HG03025 (cell line): Measurements from ENCODE around the gene MVP.

Experiments used
- ATAC-seq: cut with Tn5 transposase; IDR thresholded peaks from one replicate; pipeline ENCODE4 v1.9.1; 2021; ENCODE audit warnings: mild to moderate bottlenecking, moderate library complexity; ENCODE audit not compliant: unreplicated experiment, low FRiP score

Gene MVP

DNA sequence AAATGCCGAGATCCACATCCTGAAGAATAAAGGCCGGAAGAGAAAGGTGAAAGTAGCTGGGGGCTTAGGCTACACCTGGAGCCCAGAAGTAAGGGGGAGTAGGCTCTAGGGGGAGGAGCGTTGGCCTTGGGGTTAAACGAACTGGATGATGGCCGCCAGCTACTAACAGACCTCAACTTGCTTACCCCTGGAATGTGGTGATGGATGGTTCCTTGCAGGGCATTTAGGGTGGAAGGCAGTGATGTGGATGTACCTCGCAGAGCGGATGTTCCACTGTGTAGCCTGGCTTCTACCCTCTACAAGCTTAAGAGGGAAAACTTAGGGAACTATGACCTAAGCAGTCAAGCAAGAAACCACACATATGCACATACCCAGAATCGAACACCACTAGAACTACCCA is 16.2 kb upstream of the MVP start:
- no peak for ATAC-seq

DNA sequence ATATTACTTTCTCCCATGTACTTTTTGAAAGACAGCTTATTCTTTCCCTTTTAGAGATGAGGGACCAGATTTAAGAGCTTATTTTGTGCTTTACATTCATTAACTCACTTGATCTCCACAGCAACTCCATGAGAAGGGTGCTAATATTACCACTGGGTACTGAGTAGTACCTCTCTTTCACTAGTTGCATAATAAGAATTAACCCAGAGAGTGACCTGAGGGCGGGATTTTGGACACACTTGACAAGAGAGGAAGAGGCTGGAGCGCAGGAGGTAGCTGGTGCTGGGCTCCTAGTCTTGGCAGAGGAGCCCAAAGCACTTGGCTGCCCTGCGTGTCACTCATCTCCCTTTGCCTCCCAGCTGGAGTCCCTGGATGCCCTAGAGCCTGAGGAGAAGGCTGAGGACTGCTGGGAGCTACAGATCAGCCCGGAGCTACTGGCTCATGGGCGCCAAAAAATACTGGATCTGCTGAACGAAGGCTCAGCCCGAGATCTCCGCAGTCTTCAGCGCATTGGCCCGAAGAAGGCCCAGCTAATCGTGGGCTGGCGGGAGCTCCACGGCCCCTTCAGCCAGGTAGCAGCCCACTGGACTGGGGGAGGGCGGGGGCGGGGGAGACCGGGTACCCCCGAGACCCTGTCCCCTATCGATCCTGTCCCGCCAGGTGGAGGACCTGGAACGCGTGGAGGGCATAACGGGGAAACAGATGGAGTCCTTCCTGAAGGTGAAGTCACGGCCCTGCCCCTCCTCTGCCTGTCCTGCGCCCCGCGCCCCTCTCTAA is 15.6 kb upstream of the MVP start:
- ATAC-seq = no peak

DNA sequence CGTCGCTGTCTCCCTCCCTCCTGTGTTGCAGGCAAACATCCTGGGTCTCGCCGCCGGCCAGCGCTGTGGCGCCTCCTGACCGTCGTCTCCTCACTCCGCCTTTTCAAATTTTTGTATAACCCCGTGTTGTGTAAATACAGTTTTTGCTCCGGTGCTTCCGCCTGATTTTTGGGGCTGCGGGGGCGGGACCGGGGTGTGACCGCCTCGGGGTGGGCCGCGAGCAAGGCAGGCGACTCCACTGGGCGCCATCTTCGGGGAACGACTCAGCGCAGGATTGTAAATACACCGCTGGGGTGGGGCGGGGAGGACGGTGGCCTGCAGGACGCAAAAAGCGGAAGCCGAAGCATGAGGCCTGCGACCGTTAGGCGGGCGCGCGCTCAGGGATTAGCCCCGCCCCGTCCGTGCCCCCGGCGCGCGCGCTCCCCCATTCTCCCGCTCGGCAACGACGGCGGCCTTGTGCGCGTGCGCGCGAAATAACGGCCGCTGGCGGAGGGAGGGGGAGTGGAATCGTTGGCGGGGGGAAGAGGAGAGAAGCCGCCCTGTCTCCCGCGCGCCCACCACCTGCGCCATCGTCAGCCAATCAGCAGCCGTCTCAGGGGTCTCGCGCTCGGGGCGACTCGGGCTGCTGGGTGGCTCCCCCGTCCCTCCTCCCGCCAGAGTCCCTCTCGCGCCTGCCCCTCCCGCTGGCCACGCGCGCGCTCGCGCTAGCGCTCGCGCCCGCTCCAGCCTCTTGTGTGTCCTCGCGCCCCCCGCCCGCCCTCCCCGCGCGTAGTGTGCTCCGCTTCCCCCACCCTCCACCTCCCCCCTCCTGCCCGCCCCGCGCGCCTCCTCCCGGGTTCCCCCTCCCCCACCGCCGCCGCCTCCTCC is 14.8 kb upstream of the MVP start:
- ATAC-seq = peak; percentile 47

DNA sequence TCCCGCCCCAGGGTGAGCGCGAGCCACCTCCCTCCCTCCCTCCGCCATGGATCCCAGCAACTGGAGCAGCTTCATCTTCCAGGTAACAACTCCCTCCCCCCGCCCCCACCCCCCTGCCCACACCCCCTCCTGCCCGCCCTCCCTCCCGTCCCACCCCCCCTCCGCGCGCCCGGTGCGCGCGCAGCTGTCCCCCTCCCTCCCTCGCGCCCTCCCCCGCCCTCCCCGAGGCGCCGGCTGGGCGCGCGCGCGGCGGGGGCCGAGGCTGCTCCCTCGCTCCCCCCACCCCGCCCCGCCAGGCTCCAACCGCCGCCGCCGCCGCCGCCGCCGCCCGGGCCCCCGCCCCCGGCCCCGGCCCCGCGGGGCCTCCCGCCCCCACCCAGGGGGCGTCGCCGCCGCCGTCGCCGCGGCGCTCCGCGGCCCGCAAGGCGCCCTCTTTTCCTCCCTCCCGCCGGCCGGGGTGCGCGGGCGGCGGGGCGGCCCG is 14.1 kb upstream of the MVP start, which contains the start of gene MAZ:
TSS of gene MAZ (plus strand) at position 431 of the 481 bp plus-strand sequence. CDS start 173 bp downstream, outside the sequence.
- ATAC-seq = no peak

DNA sequence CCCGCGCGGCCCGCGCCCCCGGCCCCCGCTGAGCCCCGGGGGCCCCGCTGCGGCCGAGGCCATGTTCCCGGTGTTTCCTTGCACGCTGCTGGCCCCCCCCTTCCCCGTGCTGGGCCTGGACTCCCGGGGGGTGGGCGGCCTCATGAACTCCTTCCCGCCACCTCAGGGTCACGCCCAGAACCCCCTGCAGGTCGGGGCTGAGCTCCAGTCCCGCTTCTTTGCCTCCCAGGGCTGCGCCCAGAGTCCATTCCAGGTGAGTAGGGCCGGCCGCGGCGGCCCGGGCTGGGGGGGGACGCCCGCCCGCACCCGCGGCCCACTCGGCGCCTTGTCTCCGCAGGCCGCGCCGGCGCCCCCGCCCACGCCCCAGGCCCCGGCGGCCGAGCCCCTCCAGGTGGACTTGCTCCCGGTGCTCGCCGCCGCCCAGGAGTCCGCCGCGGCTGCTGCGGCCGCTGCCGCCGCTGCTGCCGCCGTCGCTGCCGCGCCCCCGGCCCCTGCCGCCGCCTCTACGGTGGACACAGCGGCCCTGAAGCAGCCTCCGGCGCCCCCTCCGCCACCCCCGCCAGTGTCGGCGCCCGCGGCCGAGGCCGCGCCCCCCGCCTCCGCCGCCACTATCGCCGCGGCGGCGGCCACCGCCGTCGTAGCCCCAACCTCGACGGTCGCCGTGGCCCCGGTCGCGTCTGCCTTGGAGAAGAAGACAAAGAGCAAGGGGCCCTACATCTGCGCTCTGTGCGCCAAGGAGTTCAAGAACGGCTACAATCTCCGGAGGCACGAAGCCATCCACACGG is 13.4 kb upstream of the MVP start:
- ATAC-seq = no peak

DNA sequence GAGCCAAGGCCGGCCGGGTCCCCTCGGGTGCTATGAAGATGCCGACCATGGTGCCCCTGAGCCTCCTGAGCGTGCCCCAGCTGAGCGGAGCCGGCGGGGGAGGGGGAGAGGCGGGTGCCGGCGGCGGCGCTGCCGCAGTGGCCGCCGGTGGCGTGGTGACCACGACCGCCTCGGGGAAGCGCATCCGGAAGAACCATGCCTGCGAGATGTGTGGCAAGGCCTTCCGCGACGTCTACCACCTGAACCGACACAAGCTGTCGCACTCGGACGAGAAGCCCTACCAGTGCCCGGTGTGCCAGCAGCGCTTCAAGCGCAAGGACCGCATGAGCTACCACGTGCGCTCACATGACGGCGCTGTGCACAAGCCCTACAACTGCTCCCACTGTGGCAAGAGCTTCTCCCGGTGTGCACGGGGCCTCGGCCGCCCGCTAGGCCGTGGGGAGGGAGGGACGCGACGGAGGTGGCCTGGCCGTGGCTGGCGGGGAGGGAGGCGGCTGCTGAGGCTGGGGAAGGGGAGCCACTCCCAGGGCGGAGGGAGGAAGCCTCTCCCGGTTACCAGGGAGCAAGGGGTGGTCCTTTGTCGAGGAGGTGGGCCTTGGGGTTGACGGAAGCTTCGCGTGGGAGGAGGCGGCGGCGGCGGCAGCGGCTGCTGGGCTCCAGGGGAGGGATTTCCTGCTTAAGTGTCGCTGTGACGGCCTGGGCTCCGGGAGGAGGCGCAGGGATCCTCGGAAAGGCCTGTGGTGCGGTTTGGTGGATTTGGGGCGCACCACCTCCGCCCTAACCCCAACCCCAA is 12.6 kb upstream of the MVP start:
- ATAC-seq = no peak

DNA sequence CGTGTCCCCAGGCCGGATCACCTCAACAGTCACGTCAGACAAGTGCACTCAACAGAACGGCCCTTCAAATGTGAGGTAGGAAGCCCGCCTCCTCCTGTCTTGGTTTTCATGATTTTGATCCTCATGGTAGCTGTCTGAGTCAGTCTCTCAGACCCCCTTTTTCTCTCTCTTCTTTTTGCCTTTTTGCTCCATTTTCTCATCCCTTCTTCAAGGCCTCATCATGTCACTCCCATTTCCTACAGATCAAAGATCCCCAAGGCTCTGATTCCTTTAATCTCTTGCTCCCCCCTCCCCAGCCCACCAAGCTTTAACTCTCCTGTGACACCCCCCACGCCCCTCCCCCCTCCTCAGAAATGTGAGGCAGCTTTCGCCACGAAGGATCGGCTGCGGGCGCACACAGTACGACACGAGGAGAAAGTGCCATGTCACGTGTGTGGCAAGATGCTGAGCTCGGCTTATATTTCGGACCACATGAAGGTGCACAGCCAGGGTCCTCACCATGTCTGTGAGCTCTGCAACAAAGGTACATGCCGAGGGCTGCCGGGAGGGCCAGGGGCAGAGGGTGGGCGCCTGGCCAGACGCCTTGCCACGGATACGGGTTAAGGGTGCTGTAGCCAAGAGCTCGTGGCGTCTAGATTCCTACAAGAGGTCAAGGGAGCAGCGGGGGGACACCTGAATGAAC is 11.9 kb upstream of the MVP start:
- no peak for ATAC-seq

DNA sequence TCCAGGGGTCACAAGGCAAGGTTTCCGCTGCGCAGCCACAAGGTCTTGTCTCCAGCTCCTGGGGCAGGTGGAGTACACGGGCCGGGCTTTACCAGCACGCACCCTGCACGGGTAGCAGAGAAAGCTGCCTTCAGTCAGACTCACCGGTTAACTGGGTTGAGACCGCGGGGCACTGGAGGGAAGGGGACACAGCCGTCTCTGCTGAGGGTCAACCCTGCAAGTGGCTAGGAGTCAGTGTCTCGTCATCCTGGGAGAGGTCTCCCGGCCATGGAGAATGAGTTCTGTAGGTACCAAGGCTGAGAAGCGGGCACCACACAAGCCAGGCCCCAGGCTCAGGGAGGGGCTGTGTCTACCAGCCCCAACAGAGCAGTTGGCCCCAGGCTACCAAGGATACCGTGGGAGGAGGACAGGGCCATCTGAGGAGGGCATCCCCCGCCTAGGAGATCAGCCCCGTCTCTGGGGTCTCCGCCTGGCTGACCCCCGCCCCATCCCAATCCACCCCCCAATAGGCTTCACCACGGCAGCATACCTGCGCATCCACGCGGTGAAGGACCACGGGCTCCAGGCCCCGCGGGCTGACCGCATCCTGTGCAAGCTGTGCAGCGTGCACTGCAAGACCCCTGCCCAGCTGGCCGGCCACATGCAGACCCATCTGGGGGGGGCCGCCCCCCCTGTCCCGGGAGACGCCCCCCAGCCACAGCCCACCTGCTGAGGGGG is 11.1 kb upstream of the MVP start:
- ATAC-seq = no peak

DNA sequence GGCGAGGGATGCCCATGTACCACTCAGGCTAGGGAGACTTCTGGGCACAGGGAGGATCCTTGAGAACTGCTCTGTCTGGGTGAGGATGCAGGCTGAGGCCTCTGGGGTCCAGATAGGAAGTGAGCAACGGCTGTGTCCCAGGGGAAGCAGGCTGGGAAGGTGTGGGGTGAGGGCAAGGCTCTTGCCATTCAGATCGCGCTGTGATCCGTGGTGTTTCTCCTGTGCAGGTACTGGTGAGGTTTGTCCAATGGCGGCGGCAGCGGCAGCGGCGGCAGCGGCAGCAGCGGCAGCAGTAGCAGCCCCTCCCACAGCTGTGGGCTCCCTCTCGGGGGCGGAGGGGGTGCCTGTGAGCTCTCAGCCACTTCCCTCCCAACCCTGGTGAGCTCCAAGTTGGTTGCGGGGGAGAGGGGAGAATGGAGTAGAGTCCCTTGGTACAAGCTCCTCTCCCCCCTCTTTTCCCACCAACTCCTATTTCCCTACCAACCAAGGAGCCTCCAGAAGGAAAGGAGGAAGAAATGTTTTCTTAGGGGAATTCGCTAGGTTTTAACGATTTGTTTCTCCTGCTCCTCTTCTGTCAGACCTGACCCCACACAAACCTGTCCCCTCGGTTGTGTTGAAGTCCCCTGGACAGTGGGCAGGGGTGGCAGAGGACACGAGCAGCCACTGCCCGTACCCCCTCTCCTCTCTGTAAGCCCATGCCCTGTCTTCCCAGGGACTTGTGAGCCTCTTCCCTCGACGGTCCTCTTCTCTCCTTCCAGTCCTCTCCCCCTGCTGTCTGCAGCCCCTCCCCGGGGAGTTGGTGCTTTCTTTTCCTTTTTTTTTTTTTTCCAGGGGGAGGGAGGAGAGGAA is 10.2 kb upstream of the MVP start:
- ATAC-seq = no peak

DNA sequence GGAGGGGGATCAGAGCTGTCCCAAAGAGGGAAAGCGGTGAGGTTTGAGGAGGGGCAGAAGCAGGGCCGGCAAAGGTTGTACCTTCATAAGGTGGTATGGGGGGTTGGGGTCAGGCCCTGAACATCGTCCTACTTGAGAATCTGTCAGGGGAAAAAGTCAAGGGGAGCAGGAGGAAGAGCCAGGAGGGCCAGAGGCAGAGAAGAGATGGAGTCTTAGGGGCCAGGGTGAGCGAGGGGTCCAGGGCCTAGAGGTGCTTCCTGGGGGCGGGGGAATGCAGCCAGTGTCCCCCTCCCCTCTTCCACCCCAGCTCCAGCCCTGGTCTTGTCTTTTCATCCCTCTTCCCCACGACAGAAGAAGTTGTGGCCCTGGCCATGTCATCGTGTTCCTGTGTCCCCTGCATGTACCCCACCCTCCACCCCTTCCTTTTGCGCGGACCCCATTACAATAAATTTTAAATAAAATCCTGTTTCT is 9.5 kb upstream of the MVP start:
- ATAC-seq = no peak

DNA sequence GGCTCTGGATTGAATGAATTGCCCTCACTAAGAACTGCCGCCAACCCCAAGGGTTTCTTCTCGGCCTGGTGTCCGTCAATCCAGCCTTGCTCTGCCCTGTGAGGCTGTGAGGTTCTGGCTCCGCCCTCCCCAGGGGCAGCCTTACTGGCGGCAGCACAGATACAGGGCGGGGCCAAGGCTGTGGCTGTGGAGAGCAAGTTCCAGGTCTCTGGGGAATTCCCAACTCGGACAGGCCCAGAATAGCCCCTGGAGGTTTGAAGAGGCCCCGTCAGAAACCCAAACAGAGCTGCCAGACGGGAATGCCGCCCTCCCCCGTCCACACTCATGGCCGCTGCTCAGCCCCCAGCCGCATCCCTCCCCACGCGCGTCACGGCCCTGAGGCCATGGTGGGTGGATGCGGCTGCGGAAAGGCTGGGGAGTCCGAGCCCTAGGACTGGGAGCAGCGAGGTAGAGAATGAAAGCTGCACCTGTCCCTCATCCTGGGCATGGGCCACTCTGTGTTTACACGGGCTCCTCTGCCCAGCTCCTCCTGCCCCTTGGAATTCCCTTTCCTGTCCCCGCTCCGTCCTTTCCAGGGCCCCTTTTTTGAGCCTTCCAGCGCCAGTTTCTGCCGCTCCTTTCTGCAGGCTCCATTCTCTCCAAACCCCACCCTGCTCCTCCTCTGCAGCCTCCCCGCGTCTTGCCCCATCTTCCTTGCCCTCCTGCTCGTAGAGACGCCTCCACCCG is 8.9 kb upstream of the MVP start:
- ATAC-seq = no peak

DNA sequence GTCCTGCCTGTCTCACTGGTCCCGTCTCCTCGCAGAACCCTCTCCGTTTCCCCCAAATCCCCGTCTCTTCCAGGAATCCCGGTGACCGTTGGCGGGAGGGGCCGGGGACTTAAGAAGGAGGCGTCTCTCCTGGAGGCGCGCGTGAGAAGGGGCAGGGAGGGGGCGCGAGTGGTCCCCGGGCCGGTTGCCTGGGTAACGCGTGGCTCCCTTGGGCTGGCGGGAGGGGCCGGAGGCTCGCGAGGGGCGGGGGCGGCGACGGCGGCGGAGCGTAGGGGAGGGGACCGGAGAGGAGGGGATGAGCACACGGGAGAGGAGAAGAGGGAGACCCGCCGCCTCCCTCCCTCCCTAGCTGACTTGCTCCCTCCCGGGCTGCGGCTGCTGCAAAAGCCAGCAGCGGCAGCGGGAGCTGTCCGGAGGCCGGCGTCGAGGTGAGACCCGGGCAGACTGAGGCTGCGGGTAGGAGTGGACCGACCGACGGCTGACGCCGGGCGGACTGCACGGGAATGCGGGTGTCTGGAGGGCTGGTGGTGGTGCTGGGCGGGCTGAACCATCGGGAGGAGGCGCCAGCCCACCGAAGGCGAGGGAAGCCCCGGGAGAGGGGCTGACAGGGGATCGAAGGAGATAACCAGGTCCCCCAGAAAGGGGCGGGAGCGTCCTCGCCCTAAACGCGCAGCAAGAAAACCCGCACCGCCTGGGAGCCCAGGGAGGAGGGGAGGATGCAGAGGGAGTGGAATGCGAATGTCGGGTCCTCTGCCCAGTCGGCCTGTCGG is 8.2 kb upstream of the MVP start, which contains the start of gene PRRT2:
TSS of gene PRRT2 (plus strand) at position 298 of the 770 bp plus-strand sequence. CDS start 862 bp downstream, outside the sequence.
- no peak for ATAC-seq

DNA sequence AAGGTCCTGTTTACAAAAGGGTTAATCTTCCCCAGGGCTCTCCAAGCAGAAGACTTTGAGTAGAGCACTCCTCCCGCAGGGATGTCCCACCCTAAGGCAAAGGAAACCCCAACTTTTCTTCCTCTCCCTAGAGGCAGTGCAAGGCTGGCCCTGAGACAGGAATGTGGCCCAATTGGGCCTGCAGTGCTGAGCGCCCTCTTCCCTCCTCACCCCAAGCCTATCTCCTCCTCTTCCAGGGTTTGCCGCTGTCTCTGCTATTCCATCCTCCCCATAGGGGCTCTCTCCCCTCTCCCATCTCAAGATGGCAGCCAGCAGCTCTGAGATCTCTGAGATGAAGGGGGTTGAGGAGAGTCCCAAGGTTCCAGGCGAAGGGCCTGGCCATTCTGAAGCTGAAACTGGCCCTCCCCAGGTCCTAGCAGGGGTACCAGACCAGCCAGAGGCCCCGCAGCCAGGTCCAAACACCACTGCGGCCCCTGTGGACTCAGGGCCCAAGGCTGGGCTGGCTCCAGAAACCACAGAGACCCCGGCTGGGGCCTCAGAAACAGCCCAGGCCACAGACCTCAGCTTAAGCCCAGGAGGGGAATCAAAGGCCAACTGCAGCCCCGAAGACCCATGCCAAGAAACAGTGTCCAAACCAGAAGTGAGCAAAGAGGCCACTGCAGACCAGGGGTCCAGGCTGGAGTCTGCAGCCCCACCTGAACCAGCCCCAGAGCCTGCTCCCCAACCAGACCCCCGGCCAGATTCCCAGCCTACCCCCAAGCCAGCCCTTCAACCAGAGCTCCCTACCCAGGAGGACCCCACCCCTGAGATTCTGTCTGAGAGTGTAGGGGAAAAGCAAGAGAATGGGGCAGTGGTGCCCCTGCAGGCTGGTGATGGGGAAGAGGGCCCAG is 7.3 kb upstream of the MVP start:
- ATAC-seq = no peak

DNA sequence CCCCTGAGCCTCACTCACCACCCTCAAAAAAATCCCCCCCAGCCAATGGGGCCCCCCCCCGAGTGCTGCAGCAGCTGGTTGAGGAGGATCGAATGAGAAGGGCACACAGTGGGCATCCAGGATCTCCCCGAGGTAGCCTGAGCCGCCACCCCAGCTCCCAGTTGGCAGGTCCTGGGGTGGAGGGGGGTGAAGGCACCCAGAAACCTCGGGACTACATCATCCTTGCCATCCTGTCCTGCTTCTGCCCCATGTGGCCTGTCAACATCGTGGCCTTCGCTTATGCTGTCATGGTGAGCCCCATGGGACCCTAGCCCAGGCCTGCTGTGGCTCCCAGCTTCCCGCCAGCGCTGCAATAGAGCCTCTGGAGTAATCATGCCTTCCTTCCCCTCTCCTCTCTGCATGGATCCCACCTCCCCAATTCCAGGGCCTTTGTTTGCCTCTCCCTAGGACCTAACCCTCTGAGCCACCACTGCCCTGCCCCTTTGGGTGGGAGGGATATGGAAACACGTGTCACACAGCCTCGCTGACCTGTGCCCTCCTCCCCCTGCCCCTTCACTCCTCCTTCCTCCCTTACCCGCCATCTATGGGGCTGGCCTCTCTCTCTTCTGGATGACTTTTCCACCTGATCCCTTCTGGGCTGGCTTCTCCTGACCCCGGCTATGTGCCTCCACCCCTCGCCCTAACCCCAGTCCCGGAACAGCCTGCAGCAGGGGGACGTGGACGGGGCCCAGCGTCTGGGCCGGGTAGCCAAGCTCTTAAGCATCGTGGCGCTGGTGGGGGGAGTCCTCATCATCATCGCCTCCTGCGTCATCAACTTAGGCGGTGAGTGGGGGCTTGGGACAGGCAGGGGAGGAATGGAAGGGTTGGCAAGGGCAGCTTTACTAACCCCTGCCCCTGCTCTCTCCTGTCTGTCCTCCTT is 6.4 kb upstream of the MVP start:
- ATAC-seq = no peak
